ENCODE measurements around the gene WDFY4. TPM values are rescaled to one million over a fixed set of nuclear protein-coding genes. Genes with fewer than 3 reads are reported as not detected.

Gene WDFY4
- total RNA-seq, 2 donors from 2014 or later: 0.70 to 2.0 TPM

GRCh38 chr10:49007129-49007528, 322.5 kb downstream of the WDFY4 start:
- Histone ChIP-seq H3K27me3 (no peaks in the 10 kb centered on the region), H3K4me1 (peaks cover 0 to 41% of the 10 kb centered on the region in 2 donors), H3K27ac (peak overlapping the region; percentile 62 to 75), H3K4me3 (no peak overlapping the region), H3K9me3 (no peaks in the 10 kb centered on the region), H3K36me3 (no peaks in the 10 kb centered on the region)
- DNase-seq (ENCODE audit: low spot score): no peak
- TF ChIP-seq, protein P1, sequence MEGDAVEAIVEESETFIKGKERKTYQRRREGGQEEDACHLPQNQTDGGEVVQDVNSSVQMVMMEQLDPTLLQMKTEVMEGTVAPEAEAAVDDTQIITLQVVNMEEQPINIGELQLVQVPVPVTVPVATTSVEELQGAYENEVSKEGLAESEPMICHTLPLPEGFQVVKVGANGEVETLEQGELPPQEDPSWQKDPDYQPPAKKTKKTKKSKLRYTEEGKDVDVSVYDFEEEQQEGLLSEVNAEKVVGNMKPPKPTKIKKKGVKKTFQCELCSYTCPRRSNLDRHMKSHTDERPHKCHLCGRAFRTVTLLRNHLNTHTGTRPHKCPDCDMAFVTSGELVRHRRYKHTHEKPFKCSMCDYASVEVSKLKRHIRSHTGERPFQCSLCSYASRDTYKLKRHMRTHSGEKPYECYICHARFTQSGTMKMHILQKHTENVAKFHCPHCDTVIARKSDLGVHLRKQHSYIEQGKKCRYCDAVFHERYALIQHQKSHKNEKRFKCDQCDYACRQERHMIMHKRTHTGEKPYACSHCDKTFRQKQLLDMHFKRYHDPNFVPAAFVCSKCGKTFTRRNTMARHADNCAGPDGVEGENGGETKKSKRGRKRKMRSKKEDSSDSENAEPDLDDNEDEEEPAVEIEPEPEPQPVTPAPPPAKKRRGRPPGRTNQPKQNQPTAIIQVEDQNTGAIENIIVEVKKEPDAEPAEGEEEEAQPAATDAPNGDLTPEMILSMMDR (IDR thresholded peaks at IDR 0.05): no peak

DNA sequence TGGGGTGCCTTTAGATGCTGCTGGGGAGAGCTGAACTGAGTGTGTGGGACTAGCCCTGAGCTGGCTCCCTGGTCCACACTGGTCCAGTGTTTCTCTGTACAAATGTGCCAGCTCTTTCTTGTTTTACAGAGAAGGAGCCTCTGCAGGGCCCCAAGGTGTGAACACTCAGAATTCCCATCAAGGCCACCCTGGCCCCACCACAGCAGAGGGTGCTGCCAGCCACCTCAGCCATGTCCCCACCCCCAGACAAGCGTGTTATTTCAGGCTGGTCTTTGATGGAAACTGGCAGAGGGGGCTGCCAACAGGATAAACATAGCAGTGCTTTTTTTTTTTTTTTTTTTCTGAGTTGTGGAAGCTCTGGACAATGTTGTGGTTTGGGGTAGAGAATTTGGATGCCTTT, 323.4 kb downstream of the WDFY4 start:
- TF ChIP-seq, protein P1 (IDR thresholded peaks at IDR 0.05): no peak
- Histone ChIP-seq H3K4me3 (no peak overlapping the region), H3K4me1 (peaks cover 0 to 42% of the 10 kb centered on the region in 2 donors), H3K36me3 (no peaks in the 10 kb centered on the region), H3K27me3 (no peaks in the 10 kb centered on the region), H3K9me3 (no peaks in the 10 kb centered on the region), H3K27ac (peak overlapping the region; percentile 62 to 75)
- peak; percentile 44 for DNase-seq (ENCODE audit: low spot score)

GRCh38 chr10:49008505-49009198, 324.0 kb downstream of the WDFY4 start:
- H3K36me3 ChIP-seq: no peaks in the 10 kb centered on the region
- H3K4me1 ChIP-seq: peaks cover 0 to 48% of the 10 kb centered on the region in 2 donors
- peak; percentile 57 for DNase-seq (ENCODE audit: low spot score)
- no peaks in the 10 kb centered on the region for H3K27me3 ChIP-seq
- H3K9me3 ChIP-seq: no peaks in the 10 kb centered on the region
- H3K27ac ChIP-seq: peak overlapping the region; percentile 62 to 75
- TF ChIP-seq, protein P1 (IDR thresholded peaks at IDR 0.05): no peak
- no peak overlapping the region for H3K4me3 ChIP-seq

DNA sequence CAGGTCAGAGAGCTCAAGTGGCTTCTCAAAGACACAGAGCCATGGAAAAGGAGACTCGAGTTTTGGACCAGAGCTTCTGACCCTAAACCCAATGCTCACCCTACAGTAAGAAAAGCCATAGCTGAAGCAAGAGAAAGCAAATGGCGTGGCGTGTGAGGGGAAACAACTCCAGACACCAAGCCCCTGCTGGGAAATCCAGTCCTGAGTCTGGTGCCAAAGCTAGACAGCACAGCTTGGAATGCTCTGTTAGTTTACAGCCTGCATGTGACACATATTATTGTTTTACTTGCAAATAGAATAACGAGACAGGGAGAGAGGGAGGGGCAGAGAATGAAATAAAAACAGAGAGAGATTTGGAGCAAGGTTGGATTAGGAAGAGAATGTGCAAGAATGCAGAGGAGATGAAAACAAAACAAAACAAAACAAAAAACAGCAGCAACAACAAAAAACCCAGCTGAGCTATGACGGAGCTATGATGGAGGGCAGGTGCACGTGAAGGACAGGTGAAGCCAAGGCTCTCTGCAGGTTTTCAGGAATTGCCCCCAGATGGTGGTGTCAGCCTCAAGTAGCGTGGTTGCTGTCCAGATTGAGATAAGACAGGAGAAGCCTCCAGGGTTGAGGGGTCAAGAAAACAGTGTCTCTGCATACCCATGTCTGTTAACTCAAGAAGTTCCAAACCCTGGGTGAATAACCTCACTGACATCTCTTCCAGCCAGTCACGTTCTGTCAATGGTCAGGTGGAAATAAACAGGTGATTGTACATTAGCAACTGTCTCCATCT, 324.7 kb downstream of the WDFY4 start:
- no peaks in the 10 kb centered on the region for H3K36me3 ChIP-seq
- H3K4me1 ChIP-seq: peaks cover 0 to 49% of the 10 kb centered on the region in 2 donors
- TF ChIP-seq, protein P1 (IDR thresholded peaks at IDR 0.05): no peak
- no peaks in the 10 kb centered on the region for H3K9me3 ChIP-seq
- H3K4me3 ChIP-seq: no peak overlapping the region
- peak; percentile 52 for DNase-seq (ENCODE audit: low spot score)
- H3K27ac ChIP-seq: peak overlapping the region; percentile 62 to 75
- H3K27me3 ChIP-seq: no peaks in the 10 kb centered on the region

- TF ChIP-seq, protein P1 (IDR thresholded peaks at IDR 0.05): no peak
- peak; percentile 59 for DNase-seq (ENCODE audit: low spot score)
- Histone ChIP-seq H3K27ac (no peak overlapping the region), H3K4me3 (no peak overlapping the region), H3K27me3 (no peaks in the 10 kb centered on the region), H3K36me3 (no peaks in the 10 kb centered on the region), H3K9me3 (no peaks in the 10 kb centered on the region), H3K4me1 (peaks cover 0 to 49% of the 10 kb centered on the region in 2 donors)
Measured at GRCh38 chr10:49010295-49010694, 325.6 kb downstream of the WDFY4 start.
